AG09319 (cell line): ENCODE results near the gene PPP1R3F.
"Not testable (repeated sequence)": the region's sequence is repeated elsewhere in the genome, so short reads cannot be mapped to it uniquely, and the experiment has no call there.

ENCODE experiments used
- DNase-seq: peaks from one replicate; pipeline ENCODE4 v3.0.0-alpha.2; 2010; ENCODE audit warnings: low read depth; ENCODE audit errors: extremely low read depth
- CTCF ChIP-seq: IDR thresholded peaks from 2 replicates; pipeline ENCODE4 v1.5.1; 2011; ENCODE audit warnings: low read depth, mild to moderate bottlenecking, inconsistent platforms, low read length, moderate library complexity

PPP1R3F gene

GRCh38 chrX:49286136-49286535, 16.5 kb downstream of the PPP1R3F start:
- no peak for DNase-seq
- TF ChIP-seq CTCF = no peak

DNA sequence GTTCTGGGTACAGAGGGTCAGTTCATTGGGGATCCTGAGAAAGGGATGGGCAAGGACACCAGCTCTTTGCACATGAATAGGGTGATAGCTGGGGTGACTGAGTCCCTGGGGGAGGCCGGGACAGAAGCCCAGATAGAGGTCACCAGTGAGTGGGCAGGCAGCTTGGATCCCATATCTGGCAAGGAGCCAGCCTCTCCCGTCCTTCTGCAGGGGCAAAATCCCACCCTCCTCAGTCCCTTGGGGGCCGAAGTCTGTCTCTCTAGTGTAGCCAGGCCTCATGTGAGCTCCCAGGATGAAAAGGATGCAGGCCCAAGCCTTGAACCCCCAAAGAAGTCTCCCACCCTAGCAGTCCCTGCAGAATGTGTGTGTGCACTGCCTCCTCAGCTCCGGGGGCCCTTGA, 17.0 kb downstream of the PPP1R3F start:
- DNase-seq = no peak
- no peak for TF ChIP-seq CTCF

DNA sequence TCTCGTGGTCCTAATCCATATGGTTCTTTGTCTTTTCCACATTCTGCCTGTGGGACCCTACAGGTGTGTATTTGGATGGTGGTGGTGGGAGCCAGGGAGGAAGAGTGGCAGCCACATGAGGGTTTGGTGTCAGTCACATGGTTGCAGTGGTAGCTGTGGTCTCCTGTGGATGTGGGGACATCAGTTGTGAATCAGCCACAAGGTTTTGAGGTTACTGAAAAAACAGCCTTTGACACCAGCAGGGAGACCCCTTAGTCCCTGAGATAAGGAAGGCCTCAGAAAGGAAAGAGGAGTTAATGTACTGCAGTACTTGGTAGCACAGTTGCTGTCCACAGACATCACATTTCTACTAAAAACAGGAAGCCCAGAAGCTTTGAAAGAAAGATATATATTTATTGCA, 18.1 kb downstream of the PPP1R3F start:
- no peak for TF ChIP-seq CTCF
- DNase-seq = no peak

GRCh38 chrX:49290215-49290614, 20.6 kb downstream of the PPP1R3F start:
- TF ChIP-seq CTCF = no peak
- DNase-seq = no peak

DNA sequence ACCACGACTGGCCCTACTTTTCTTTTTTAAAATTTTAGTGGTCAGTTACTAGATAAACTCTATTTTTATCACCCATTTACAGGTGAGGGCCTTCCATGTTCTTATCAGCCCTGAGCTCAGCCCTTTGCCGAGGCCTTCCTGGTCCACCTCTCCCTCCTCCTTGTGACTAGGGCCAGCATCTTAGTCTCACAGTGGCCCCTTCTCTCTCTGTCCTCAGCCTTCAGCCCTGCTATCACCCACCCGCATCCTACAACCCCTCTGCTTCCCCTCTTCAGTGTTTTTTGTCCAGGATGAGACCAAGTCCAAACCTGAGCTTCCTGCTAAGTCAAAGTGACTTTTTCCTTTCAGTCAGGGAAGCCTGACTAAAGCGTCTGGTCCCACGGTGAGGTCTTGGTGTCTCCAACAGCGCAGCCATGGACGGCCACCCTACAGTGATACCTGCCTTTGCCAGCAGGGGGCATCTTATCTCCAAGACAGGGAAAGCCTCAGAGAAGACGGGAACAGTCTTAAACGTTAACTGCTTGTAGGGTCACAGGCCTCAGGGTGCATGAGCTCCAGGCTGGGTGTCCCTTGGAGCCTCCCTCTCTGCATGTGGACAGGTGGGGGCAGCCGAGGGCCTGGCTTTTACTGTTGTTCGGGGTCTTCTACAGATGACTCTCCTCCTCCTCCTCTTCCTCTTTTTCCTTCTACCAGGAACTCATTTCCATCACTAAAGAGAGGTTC, 22.2 kb downstream of the PPP1R3F start:
- no peak for DNase-seq
- TF ChIP-seq CTCF = peak; percentile 67

GRCh38 chrX:49292400-49293362, 23.1 kb downstream of the PPP1R3F start:
- DNase-seq = no peak
- TF ChIP-seq CTCF = no peak

GRCh38 chrX:49299293-49299692, 29.7 kb downstream of the PPP1R3F start:
- not testable (repeated sequence) for DNase-seq
